Measurements from ENCODE around the gene PLCB3.

PLCB3 gene

GRCh38 chr11:64288353-64288750 lies 37.0 kb downstream of the PLCB3 start:
- no peak for DNase-seq

GRCh38 chr11:64289002-64289564 lies 37.8 kb downstream of the PLCB3 start:
- DNase-seq = no peak

GRCh38 chr11:64290352-64291261 lies 39.3 kb downstream of the PLCB3 start:
- DNase-seq = no peak

- DNase-seq = no peak
These were observed 40.0 kb downstream of the PLCB3 start, which contains the start of gene KCNK4 for GRCh38 chr11:64291262-64291751. KCNK4 (plus strand) TSS chr11:64291302; CDS start chr11:64293019, 1,717 bp downstream.

GRCh38 chr11:64291752-64292459 lies 40.6 kb downstream of the PLCB3 start:
- DNase-seq = peak in 2 of 14 donors; percentile 13 to 36

- DNase-seq = no peak
These were observed 41.3 kb downstream of the PLCB3 start for GRCh38 chr11:64292460-64293254.

- peak in 1 of 14 donors; percentile 54 for DNase-seq
These were observed 43.4 kb downstream of the PLCB3 start for GRCh38 chr11:64294774-64295173.

GRCh38 chr11:64295760-64296159 lies 44.4 kb downstream of the PLCB3 start:
- DNase-seq = no peak

- no peak for DNase-seq
These were observed 44.9 kb downstream of the PLCB3 start for GRCh38 chr11:64296236-64296635.

- no peak for DNase-seq
These were observed 45.7 kb downstream of the PLCB3 start for GRCh38 chr11:64296830-64297698.

- no peak for DNase-seq
These were observed 46.5 kb downstream of the PLCB3 start for GRCh38 chr11:64297699-64298358.

- DNase-seq = peak in 12 of 14 donors; percentile 21 to 79 (median 62)
These were observed 47.9 kb downstream of the PLCB3 start for GRCh38 chr11:64298966-64299846.

GRCh38 chr11:64299847-64300648 lies 48.7 kb downstream of the PLCB3 start, which contains the start of gene CATSPERZ:
CATSPERZ (plus strand) TSS chr11:64300358; CDS start chr11:64300411, 53 bp downstream.
- DNase-seq = peak in 1 of 14 donors; percentile 46

GRCh38 chr11:64303109-64304031 lies 52.0 kb downstream of the PLCB3 start:
- no peak for DNase-seq

- DNase-seq = no peak
These were observed 52.6 kb downstream of the PLCB3 start for GRCh38 chr11:64304032-64304315.

- peak in 12 of 14 donors; percentile 63 to 89 (median 79) for DNase-seq
These were observed 53.2 kb downstream of the PLCB3 start for GRCh38 chr11:64304316-64305072.
